Neuronal stem cell (in vitro differentiated cells): Measurements from ENCODE around the gene PTPN6.

Source experiments
- DNase-seq: peaks from one replicate; pipeline ENCODE4 v3.0.0-alpha.2; 2013; ENCODE audit warnings: low spot score
- H2AFZ ChIP-seq: one replicate; pipeline ENCODE4 v1.6.1; 2013; ENCODE audit warnings: mild to moderate bottlenecking, low read length, inconsistent platforms
- H2AK5ac ChIP-seq: 2 replicates; pipeline ENCODE4 v1.6.1; 2013; ENCODE audit warnings: low read depth, mild to moderate bottlenecking, inconsistent platforms, low read length, moderate library complexity, mixed read lengths
- H2BK120ac ChIP-seq: 2 replicates; pipeline ENCODE4 v1.6.1; 2013; ENCODE audit warnings: low read depth, mild to moderate bottlenecking, inconsistent platforms, low read length, moderate library complexity, mixed read lengths
- H2BK12ac ChIP-seq: one replicate; pipeline ENCODE4 v1.6.1; 2013; ENCODE audit warnings: low read length, inconsistent platforms
- H2BK15ac ChIP-seq: 2 replicates; pipeline ENCODE4 v1.6.1; 2013; ENCODE audit warnings: mild to moderate bottlenecking, low read length, inconsistent platforms, mixed read lengths
- H2BK5ac ChIP-seq: one replicate; pipeline ENCODE4 v1.6.1; 2013; ENCODE audit warnings: inconsistent platforms, mild to moderate bottlenecking, low read length, moderate library complexity
- H3K14ac ChIP-seq: one replicate; pipeline ENCODE4 v1.6.1; 2013; ENCODE audit warnings: low read length, inconsistent platforms
- H3K18ac ChIP-seq: 2 replicates; pipeline ENCODE4 v1.6.1; 2013; ENCODE audit warnings: low read length, inconsistent platforms
- H3K23ac ChIP-seq: 2 replicates; pipeline ENCODE4 v1.6.1; 2013; ENCODE audit warnings: low read depth, mild to moderate bottlenecking, mixed read lengths, low read length, inconsistent platforms; ENCODE audit not compliant: poor library complexity
- H3K27ac ChIP-seq: replicated peaks from 3 replicates; pipeline ENCODE4 v1.5.1; 2013; ENCODE audit warnings: low read length, inconsistent platforms
- H3K27me3 ChIP-seq, 3 experiments: 2 replicates each; pipeline ENCODE4 v1.6.1; 2013; ENCODE audit warnings: low read length in 3 of 3, mild to moderate bottlenecking in 2 of 3, inconsistent platforms in 1 of 3, low read depth in 1 of 3, mixed read lengths in 1 of 3, moderate library complexity in 1 of 3; ENCODE audit not compliant: control insufficient read depth in 3 of 3, insufficient read depth in 3 of 3
- H3K36me3 ChIP-seq, 2 donors: replicated peaks in 1 of 2; 2 replicates each; pipeline ENCODE4 v1.6.1; 2013; ENCODE audit warnings: low read length in 2 of 2; ENCODE audit not compliant: control insufficient read depth in 2 of 2, insufficient read depth in 2 of 2
- H3K4ac ChIP-seq: 2 replicates; pipeline ENCODE4 v1.6.1; 2013; ENCODE audit warnings: inconsistent platforms, mild to moderate bottlenecking, low read length, moderate library complexity
- H3K4me1 ChIP-seq, 2 donors: 1 replicate in 1 of 2; 2 replicates in 1 of 2; pipeline ENCODE4 v1.6.1; 2013; ENCODE audit warnings: low read length in 2 of 2, low read depth in 1 of 2; ENCODE audit not compliant: control insufficient read depth in 2 of 2, insufficient read depth in 1 of 2
- H3K4me2 ChIP-seq: one replicate; pipeline ENCODE4 v1.6.1; 2013; ENCODE audit warnings: mild to moderate bottlenecking, low read length, inconsistent platforms; ENCODE audit not compliant: insufficient read depth, poor library complexity, severe bottlenecking
- H3K4me3 ChIP-seq, 2 donors: 2 replicates each; pipeline ENCODE4 v1.5.1; 2013; ENCODE audit warnings: low read length in 2 of 2, mild to moderate bottlenecking in 2 of 2, inconsistent platforms in 1 of 2, moderate library complexity in 1 of 2
- H3K79me1 ChIP-seq: one replicate; pipeline ENCODE4 v1.6.1; 2013; ENCODE audit warnings: low read depth, mild to moderate bottlenecking, inconsistent platforms, low read length, moderate library complexity
- H3K9ac ChIP-seq: one replicate; pipeline ENCODE4 v1.6.1; 2013; ENCODE audit warnings: mild to moderate bottlenecking, low read depth, low read length, inconsistent platforms; ENCODE audit not compliant: poor library complexity
- H3K9me3 ChIP-seq, 2 donors: replicated peaks in 1 of 2; 2 replicates each; pipeline versions ENCODE3 to v1.6.1; 2013; ENCODE audit warnings: low read length in 2 of 2, mild to moderate bottlenecking in 2 of 2, inconsistent platforms in 1 of 2, low read depth in 1 of 2, mixed read lengths in 1 of 2, moderate library complexity in 1 of 2; ENCODE audit not compliant: control insufficient read depth in 2 of 2, insufficient read depth in 1 of 2
- H4K8ac ChIP-seq: one replicate; pipeline ENCODE4 v1.6.1; 2013; ENCODE audit warnings: low read depth, mild to moderate bottlenecking, inconsistent platforms, low read length, moderate library complexity
- H4K91ac ChIP-seq: one replicate; pipeline ENCODE4 v1.6.1; 2013; ENCODE audit warnings: low read length, low read depth, mild to moderate bottlenecking, inconsistent platforms; ENCODE audit not compliant: poor library complexity
- WGBS, 2 donors: extraction: QIAGEN DNeasy Blood & Tissue Kit; methylation state at CpG; one replicate each; pipeline ENCODE4 v1.1.7; 2013; ENCODE audit warnings: missing lambda C conversion rate in 2 of 2, mixed read lengths in 1 of 2; ENCODE audit not compliant: insufficient read length in 2 of 2, insufficient replicate concordance in 1 of 2; ENCODE audit errors: extremely low coverage in 2 of 2; 5-methylcytosine and 5-hydroxymethylcytosine counted together

The PTPN6 gene

GRCh38 chr12:6948873-6949594 is 2.1 kb upstream of the PTPN6 start:
- no peak overlapping the region for H2BK120ac ChIP-seq
- H3K9me3 ChIP-seq: no peaks in the 10 kb centered on the region
- WGBS, 2 donors: no CpG with 5 or more reads among the region's 15 CpGs
- H4K8ac ChIP-seq: no peak overlapping the region
- H3K18ac ChIP-seq: no peak overlapping the region
- H3K4me3 ChIP-seq: peak overlapping the region in 1 of 2 donors; percentile 18
- no peak overlapping the region for H3K4ac ChIP-seq
- peaks cover 13 to 25% of the 10 kb centered on the region in 2 donors for H3K4me1 ChIP-seq
- H3K4me2 ChIP-seq: no peak overlapping the region
- no peak overlapping the region for H2BK15ac ChIP-seq
- H3K23ac ChIP-seq: no peak overlapping the region
- DNase-seq: no peak
- no peak overlapping the region for H2BK12ac ChIP-seq
- H3K79me1 ChIP-seq: no peaks in the 10 kb centered on the region
- H2AFZ ChIP-seq: no peak overlapping the region
- H4K91ac ChIP-seq: no peak overlapping the region
- no peak overlapping the region for H3K9ac ChIP-seq
- H3K27me3 ChIP-seq: no peaks in the 10 kb centered on the region
- H3K14ac ChIP-seq: no peak overlapping the region
- H2AK5ac ChIP-seq: no peak overlapping the region
- H3K36me3 ChIP-seq: peaks cover 3 to 23% of the 10 kb centered on the region in 2 donors
- no peak overlapping the region for H3K27ac ChIP-seq
- no peak overlapping the region for H2BK5ac ChIP-seq

- H4K8ac ChIP-seq: no peak overlapping the region
- H2BK120ac ChIP-seq: no peak overlapping the region
- no peak overlapping the region for H3K23ac ChIP-seq
- H3K14ac ChIP-seq: no peak overlapping the region
- H3K18ac ChIP-seq: no peak overlapping the region
- no peak overlapping the region for H3K4me3 ChIP-seq
- no peak overlapping the region for H3K9ac ChIP-seq
- H3K9me3 ChIP-seq: no peaks in the 10 kb centered on the region
- no CpG with 5 or more reads among the region's 1 CpG for WGBS, 2 donors
- H2BK15ac ChIP-seq: no peak overlapping the region
- H3K4ac ChIP-seq: no peak overlapping the region
- H2AFZ ChIP-seq: no peak overlapping the region
- no peak overlapping the region for H4K91ac ChIP-seq
- no peak overlapping the region for H2BK12ac ChIP-seq
- H3K4me1 ChIP-seq: peaks cover 10 to 19% of the 10 kb centered on the region in 2 donors
- peaks cover under 1 to 18% of the 10 kb centered on the region in 2 donors for H3K36me3 ChIP-seq
- no peak overlapping the region for H2AK5ac ChIP-seq
- H3K27ac ChIP-seq: no peak overlapping the region
- no peaks in the 10 kb centered on the region for H3K79me1 ChIP-seq
- no peak overlapping the region for H3K4me2 ChIP-seq
- H2BK5ac ChIP-seq: no peak overlapping the region
- no peak for DNase-seq
- H3K27me3 ChIP-seq: no peaks in the 10 kb centered on the region
Observed at GRCh38 chr12:6950401-6950801, 755 bp upstream of the PTPN6 start.

DNA sequence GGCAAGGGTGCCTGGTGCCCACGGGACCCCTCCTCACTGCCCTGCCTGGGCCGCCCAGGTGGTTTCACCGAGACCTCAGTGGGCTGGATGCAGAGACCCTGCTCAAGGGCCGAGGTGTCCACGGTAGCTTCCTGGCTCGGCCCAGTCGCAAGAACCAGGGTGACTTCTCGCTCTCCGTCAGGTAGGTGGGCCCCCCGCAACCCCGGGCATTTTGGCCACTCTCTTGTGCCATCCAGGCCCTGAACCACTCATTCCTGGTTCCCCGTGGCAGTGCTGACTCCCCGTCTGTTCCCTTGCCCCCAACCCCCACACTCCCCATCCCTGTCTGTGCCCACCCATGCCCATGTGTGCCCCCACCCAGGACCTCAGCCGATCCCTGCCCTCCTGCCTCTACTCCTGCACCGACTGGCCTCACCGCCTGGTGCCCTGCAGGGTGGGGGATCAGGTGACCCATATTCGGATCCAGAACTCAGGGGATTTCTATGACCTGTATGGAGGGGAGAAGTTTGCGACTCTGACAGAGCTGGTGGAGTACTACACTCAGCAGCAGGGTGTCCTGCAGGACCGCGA is 480 bp downstream of the PTPN6 start:
- no peaks in the 10 kb centered on the region for H3K9me3 ChIP-seq
- H3K4ac ChIP-seq: no peak overlapping the region
- no peaks in the 10 kb centered on the region for H3K27me3 ChIP-seq
- no peak overlapping the region for H2BK120ac ChIP-seq
- no CpG with 5 or more reads among the region's 20 CpGs for WGBS, 2 donors
- peaks cover 4 to 19% of the 10 kb centered on the region in 2 donors for H3K4me1 ChIP-seq
- peak overlapping the region; percentile 69 for H3K23ac ChIP-seq
- H2BK15ac ChIP-seq: peak overlapping the region; percentile 28
- peaks cover 0 to 7% of the 10 kb centered on the region in 2 donors for H3K36me3 ChIP-seq
- DNase-seq: no peak
- H3K14ac ChIP-seq: peak overlapping the region; percentile 58
- H3K4me2 ChIP-seq: no peak overlapping the region
- H2AK5ac ChIP-seq: peak overlapping the region; percentile 76
- no peaks in the 10 kb centered on the region for H3K79me1 ChIP-seq
- peak overlapping the region; percentile 80 for H2AFZ ChIP-seq
- no peak overlapping the region for H3K27ac ChIP-seq
- no peak overlapping the region for H3K4me3 ChIP-seq
- H3K9ac ChIP-seq: no peak overlapping the region
- no peak overlapping the region for H2BK12ac ChIP-seq
- peak overlapping the region; percentile 45 for H2BK5ac ChIP-seq
- H4K91ac ChIP-seq: peak overlapping the region; percentile 59
- H4K8ac ChIP-seq: no peak overlapping the region
- H3K18ac ChIP-seq: peak overlapping the region; percentile 60

DNA sequence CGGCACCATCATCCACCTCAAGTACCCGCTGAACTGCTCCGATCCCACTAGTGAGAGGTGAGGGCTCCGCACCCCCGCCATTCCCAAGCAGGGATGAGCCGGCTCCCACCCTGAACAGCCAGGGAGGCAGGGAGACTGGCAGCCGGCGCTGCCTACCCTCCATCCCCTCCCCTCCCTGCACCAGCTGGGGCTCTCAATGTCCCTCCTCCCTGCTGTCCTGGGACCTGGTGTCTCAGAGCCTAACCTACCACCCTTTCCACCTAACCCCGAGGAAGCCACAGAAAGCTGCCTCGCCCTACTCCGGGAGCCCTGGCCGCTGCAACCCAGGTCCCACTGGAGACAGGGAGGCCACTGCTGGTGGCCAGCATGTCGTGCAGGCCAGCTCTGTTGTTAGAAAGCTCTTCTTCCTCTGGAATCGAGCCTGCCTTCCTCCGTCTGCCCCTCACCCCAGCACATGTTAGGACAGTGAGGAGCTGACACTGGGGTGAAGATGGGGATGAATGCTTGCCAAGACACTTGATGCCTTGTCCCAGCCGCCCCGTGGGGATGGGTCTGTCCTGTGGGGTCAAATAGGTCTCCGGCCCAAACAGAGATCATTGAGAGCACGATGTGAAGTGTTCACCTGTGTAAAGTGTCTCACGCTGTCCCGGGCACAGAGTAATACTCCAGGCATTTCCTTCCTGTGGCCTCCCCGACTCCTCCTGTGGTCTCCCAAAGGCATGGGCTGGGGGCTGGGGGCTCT is 1.1 kb downstream of the PTPN6 start:
- no peak overlapping the region for H3K4me3 ChIP-seq
- H3K79me1 ChIP-seq: no peaks in the 10 kb centered on the region
- H3K27ac ChIP-seq: no peak overlapping the region
- H3K4me1 ChIP-seq: peaks cover 2 to 19% of the 10 kb centered on the region in 2 donors
- H2BK120ac ChIP-seq: no peak overlapping the region
- no peaks in the 10 kb centered on the region for H3K27me3 ChIP-seq
- no peak overlapping the region for H3K23ac ChIP-seq
- no peak for DNase-seq
- H3K18ac ChIP-seq: peak overlapping the region; percentile 63
- peak overlapping the region; percentile 76 for H2AK5ac ChIP-seq
- H3K14ac ChIP-seq: no peak overlapping the region
- H2BK15ac ChIP-seq: no peak overlapping the region
- peaks cover 0 to under 1% of the 10 kb centered on the region in 2 donors for H3K36me3 ChIP-seq
- no peak overlapping the region for H3K9ac ChIP-seq
- peak overlapping the region; percentile 32 for H2BK5ac ChIP-seq
- H3K9me3 ChIP-seq: no peaks in the 10 kb centered on the region
- no peak overlapping the region for H3K4ac ChIP-seq
- no peak overlapping the region for H3K4me2 ChIP-seq
- WGBS, 2 donors: no CpG with 5 or more reads among the region's 22 CpGs
- peak overlapping the region; percentile 80 for H2AFZ ChIP-seq
- no peak overlapping the region for H2BK12ac ChIP-seq
- peak overlapping the region; percentile 23 for H4K8ac ChIP-seq
- peak overlapping the region; percentile 41 for H4K91ac ChIP-seq
